Hepatic stellate cell (primary cell): ENCODE results near the gene PDE7B.

Experiments used
- DNase-seq: peaks from one replicate; pipeline ENCODE4 v3.0.0; 2011; ENCODE audit warnings: low spot score

The PDE7B gene

GRCh38 chr6:136149311-136149710, 297.8 kb downstream of the PDE7B start:
- DNase-seq = no peak

GRCh38 chr6:136150961-136151360, 299.5 kb downstream of the PDE7B start:
- no peak for DNase-seq

DNA sequence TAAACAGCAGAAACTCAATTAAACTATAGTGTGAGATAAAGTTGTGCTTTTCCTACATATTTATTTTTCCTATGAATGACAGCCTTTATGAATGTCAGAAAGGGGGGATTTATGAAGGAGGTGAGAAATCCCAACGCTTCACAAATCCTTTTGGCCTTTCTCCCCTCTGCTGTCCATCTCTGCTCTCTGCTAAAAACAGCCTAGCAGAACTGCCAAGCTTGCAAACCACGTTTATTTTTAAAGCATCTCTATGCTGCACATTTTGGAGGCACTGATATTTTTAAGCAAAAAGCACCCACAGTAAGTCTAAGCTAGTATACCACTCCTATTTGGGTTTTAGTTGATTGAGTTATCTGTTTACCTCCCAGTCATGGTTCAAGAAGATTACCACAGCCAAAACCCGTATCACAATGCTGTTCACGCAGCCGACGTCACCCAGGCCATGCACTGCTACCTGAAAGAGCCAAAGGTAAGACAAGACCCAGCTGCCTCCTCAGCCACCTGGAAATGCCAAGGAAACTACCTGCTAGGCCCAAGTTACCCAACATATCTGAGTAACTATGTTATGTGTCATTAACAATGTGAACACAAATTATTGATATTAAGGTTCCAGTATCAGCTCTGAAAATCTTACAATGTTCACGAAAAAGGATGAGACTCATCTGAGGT, 302.3 kb downstream of the PDE7B start:
- no peak for DNase-seq

- DNase-seq = no peak
Measured at GRCh38 chr6:136155191-136155590, 303.7 kb downstream of the PDE7B start.

- DNase-seq = no peak
Measured at GRCh38 chr6:136157743-136158142, 306.2 kb downstream of the PDE7B start.

- DNase-seq = no peak
Measured at GRCh38 chr6:136158387-136158821, 306.9 kb downstream of the PDE7B start.

GRCh38 chr6:136158971-136159370, 307.5 kb downstream of the PDE7B start:
- no peak for DNase-seq

GRCh38 chr6:136160250-136160649, 308.7 kb downstream of the PDE7B start:
- DNase-seq = no peak

GRCh38 chr6:136161950-136162349, 310.4 kb downstream of the PDE7B start:
- peak; percentile 4 for DNase-seq

DNA sequence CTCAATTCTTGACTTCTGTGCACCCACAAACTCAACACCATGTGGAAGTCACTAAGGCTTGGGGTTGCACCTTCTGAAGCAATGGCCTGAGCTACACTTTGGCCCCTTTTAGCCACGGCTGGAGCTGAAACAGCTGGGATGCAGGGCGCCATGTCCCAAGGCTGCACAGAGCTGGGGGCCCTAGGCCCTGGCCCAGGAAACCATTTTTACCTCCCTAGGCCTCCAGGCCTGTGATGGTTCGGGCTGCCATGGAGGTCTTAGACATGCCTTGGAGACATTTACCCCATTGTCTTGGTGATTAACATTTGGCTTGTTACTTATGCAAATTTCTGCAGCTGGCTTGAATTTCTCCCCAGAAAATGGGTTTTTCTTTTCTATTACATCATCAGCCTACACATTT, 311.8 kb downstream of the PDE7B start:
- DNase-seq = no peak

DNA sequence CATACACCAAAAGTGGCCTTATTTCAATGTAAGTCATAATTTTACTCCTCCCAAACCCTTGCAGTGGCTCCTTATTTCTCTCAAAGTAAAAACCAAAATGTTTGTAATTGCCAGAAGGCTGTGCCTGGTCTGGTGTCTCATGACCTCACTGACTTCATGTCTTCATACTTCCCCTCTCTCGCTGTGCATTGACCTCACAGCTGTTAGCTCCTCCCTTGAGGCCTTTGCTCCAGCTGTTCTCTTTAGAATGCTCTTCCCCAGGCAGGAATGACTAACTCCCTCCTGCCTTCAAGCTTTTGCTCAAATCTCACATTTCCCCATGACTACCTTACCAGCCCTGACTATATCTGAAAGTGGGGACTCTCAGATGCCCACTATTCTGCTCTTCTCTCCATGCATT, 315.3 kb downstream of the PDE7B start:
- DNase-seq = no peak

- no peak for DNase-seq
Measured at GRCh38 chr6:136169394-136170148, 318.1 kb downstream of the PDE7B start.

DNA sequence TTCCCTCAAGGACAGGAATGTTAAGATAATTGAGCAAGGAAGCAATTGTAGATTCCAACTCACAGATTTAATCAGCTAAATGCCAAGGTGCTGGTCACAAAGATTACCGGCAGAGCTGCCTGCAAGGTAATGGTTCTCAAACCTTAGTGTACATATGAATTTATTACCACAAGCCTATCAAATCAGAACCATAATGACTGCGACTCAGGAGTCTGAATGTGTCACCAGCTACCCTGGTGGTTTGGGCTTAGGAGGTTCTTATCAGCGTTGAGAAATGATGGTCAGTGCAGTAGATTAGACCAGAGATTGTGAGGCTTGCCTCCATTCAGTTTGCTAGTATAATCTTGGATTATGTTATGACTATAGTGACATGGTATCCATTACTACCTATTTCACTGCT, 319.7 kb downstream of the PDE7B start:
- no peak for DNase-seq

- peak; percentile 12 for DNase-seq
Measured at GRCh38 chr6:136173519-136174507, 322.3 kb downstream of the PDE7B start.

- no peak for DNase-seq
Measured at GRCh38 chr6:136174510-136174909, 323.0 kb downstream of the PDE7B start.

DNA sequence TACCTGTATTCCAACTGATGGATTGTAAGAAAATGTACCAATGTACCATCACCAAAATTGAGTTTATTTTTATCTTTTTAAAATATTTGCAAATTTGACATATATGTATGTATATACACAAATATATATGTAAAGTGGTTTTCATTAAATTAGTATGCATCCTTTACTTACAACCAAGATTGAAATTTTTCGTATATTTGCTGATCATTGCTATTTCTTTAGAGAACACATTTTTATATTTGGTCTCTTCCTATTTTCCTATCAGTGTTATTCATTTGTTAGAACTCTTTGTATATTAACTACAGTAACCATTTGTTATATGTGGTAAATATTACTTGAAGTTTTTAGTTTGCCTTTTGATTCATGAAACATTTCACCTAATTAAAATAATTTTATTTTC, 324.4 kb downstream of the PDE7B start:
- DNase-seq = no peak

DNA sequence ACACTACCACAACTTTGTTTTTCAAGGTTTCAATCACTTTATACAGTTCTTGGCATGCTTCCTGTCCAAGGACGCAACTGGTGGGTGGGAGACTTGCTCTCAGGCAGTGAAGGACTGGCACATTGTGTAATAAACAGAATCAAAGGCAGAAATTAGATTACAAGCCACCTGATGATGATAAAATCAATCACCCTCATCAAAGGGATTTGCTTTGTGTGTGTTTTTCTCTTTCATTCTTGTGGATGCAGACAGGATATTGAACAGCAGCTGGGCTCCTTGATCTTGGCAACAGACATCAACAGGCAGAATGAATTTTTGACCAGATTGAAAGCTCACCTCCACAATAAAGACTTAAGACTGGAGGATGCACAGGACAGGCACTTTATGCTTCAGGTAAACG, 327.2 kb downstream of the PDE7B start:
- DNase-seq = no peak

- DNase-seq = no peak
Measured at GRCh38 chr6:136180704-136181511, 329.4 kb downstream of the PDE7B start.

GRCh38 chr6:136181512-136181833, 330.0 kb downstream of the PDE7B start:
- DNase-seq = no peak

DNA sequence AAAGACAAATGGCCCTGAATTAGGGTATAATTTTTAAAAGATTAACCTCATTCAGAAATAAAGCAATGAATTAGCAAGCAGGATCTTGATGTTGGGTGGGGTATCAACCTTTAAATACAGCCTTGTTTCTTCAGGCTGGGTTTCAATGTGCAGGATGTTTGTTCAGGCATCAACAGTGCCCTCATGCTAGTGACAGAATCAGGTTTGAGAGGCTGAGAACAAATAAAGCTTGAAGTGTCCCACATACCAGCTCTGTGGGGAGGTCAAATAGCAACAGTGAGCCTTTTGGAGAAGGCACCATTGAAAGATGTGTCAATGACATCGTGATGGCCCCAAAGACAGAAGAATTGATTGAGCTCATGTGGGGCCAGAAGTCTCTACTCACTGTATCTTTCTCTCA, 330.4 kb downstream of the PDE7B start:
- DNase-seq = no peak

DNA sequence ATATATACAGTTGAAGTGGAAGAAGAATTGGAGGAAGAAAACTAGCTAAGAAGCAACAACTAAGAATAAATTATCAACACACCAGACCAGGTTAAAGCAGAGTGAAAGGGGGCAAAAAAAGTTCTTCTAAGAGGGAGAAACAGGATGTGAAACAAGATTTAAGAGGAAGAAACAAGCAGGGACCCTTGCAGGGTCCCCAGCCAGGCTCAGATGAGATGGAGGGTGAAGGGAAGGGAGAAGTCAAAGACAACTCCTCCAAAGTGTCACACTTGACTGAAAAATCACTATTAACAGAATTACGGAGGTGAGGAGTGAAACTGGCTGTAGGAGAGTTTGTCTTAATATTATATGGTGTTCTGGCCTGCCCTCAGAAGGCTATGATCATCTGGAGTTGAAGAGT, 333.2 kb downstream of the PDE7B start:
- DNase-seq = no peak

- DNase-seq = no peak
Measured at GRCh38 chr6:136186363-136186762, 334.9 kb downstream of the PDE7B start.
